Measurements from ENCODE around the gene PILRA.

DNA sequence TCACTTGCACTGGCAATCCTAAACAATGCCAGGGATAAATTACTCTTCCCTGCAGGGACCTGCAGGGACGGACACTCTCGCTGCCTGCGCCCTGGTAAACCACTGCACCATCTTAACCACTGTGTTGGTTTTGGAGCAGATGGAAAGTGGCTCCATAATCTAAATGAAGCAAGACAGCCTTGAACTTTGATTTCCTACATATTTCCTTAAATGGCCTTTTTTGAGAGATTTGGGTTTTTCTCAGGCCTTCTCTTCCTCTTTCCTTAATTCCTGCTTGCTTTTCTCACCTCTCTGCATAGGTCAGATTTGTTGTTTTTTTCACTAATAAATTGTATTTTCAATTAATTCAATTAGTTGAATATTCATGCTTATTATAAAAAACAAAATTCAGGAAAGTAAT, 2.8 kb downstream of the PILRA start:
- TF ChIP-seq, protein P1, sequence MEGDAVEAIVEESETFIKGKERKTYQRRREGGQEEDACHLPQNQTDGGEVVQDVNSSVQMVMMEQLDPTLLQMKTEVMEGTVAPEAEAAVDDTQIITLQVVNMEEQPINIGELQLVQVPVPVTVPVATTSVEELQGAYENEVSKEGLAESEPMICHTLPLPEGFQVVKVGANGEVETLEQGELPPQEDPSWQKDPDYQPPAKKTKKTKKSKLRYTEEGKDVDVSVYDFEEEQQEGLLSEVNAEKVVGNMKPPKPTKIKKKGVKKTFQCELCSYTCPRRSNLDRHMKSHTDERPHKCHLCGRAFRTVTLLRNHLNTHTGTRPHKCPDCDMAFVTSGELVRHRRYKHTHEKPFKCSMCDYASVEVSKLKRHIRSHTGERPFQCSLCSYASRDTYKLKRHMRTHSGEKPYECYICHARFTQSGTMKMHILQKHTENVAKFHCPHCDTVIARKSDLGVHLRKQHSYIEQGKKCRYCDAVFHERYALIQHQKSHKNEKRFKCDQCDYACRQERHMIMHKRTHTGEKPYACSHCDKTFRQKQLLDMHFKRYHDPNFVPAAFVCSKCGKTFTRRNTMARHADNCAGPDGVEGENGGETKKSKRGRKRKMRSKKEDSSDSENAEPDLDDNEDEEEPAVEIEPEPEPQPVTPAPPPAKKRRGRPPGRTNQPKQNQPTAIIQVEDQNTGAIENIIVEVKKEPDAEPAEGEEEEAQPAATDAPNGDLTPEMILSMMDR (IDR thresholded peaks at IDR 0.05; ENCODE audit: insufficient read depth, low read length) = no peak
- TF ChIP-seq, protein P2, sequence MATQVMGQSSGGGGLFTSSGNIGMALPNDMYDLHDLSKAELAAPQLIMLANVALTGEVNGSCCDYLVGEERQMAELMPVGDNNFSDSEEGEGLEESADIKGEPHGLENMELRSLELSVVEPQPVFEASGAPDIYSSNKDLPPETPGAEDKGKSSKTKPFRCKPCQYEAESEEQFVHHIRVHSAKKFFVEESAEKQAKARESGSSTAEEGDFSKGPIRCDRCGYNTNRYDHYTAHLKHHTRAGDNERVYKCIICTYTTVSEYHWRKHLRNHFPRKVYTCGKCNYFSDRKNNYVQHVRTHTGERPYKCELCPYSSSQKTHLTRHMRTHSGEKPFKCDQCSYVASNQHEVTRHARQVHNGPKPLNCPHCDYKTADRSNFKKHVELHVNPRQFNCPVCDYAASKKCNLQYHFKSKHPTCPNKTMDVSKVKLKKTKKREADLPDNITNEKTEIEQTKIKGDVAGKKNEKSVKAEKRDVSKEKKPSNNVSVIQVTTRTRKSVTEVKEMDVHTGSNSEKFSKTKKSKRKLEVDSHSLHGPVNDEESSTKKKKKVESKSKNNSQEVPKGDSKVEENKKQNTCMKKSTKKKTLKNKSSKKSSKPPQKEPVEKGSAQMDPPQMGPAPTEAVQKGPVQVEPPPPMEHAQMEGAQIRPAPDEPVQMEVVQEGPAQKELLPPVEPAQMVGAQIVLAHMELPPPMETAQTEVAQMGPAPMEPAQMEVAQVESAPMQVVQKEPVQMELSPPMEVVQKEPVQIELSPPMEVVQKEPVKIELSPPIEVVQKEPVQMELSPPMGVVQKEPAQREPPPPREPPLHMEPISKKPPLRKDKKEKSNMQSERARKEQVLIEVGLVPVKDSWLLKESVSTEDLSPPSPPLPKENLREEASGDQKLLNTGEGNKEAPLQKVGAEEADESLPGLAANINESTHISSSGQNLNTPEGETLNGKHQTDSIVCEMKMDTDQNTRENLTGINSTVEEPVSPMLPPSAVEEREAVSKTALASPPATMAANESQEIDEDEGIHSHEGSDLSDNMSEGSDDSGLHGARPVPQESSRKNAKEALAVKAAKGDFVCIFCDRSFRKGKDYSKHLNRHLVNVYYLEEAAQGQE (IDR thresholded peaks at IDR 0.05; ENCODE audit: insufficient replicate concordance, low read depth) = no peak
- TF ChIP-seq POLR2AphosphoS5 (IDR thresholded peaks at IDR 0.05; ENCODE audit: low read depth) = no peak
